A172 (cell line): ENCODE data around the gene CRISP3. TPM values are rescaled to one million over a fixed set of nuclear protein-coding genes. Genes with fewer than 3 reads are reported as not detected.
A peak's percentile ranks its signal among the peaks of the same experiment; 100 is the strongest.
"Not testable (repeated sequence)": the region's sequence is repeated elsewhere in the genome, so short reads cannot be mapped to it uniquely, and the experiment has no call there.

Source experiments
- DNase-seq: peaks from one replicate; pipeline ENCODE4 v3.0.0-alpha.2; 2015; ENCODE audit warnings: low spot score
- total RNA-seq: library from RNA; depleted of rRNA; stranded (reverse); fragments of >200 nt; shearing (Covaris generic); gene quantifications from 2 replicates; pipeline ENCODE4 v1.2.3, GENCODE V29; 2014; rRNA removed

Gene CRISP3
- total RNA-seq, result not detected in 2 replicates

- DNase-seq, result no peak
Measured at GRCh38 chr6:49744259-49744658, at the start of gene CRISP3. TSS of gene CRISP3 (minus strand) at chr6:49744388. CDS start at chr6:49744367, 21 bp downstream.

- DNase-seq, result no peak
Measured at GRCh38 chr6:49790341-49790740, 46.2 kb upstream of the CRISP3 start.

GRCh38 chr6:49787176-49787575, 43.0 kb upstream of the CRISP3 start, which contains the start of gene PGK2:
TSS of gene PGK2 (minus strand) at chr6:49787285. CDS start at chr6:49787187, 98 bp downstream.
- peak; percentile 89 for DNase-seq

GRCh38 chr6:49784272-49784671, 40.1 kb upstream of the CRISP3 start:
- DNase-seq, result no peak

GRCh38 chr6:49782725-49783124, 38.5 kb upstream of the CRISP3 start:
- DNase-seq, result no peak

GRCh38 chr6:49782293-49782692, 38.1 kb upstream of the CRISP3 start:
- no peak for DNase-seq

GRCh38 chr6:49776444-49776843, 32.3 kb upstream of the CRISP3 start:
- no peak for DNase-seq

GRCh38 chr6:49775043-49775442, 30.9 kb upstream of the CRISP3 start:
- no peak for DNase-seq

GRCh38 chr6:49772285-49772684, 28.1 kb upstream of the CRISP3 start:
- peak; percentile 13 for DNase-seq

GRCh38 chr6:49766762-49767161, 22.6 kb upstream of the CRISP3 start:
- no peak for DNase-seq

GRCh38 chr6:49764571-49765236, 20.5 kb upstream of the CRISP3 start:
- DNase-seq, result no peak

- DNase-seq, result no peak
Measured at GRCh38 chr6:49743429-49743828, 759 bp downstream of the CRISP3 start.

GRCh38 chr6:49739423-49739822, 4.8 kb downstream of the CRISP3 start:
- no peak for DNase-seq

GRCh38 chr6:49736017-49736508, 8.1 kb downstream of the CRISP3 start:
- DNase-seq, result no peak

GRCh38 chr6:49733680-49734079, 10.5 kb downstream of the CRISP3 start:
- no peak for DNase-seq

- DNase-seq, result no peak
Measured at GRCh38 chr6:49732781-49733180, 11.4 kb downstream of the CRISP3 start.

- no peak for DNase-seq
Measured at GRCh38 chr6:49730251-49730650, 13.9 kb downstream of the CRISP3 start.

GRCh38 chr6:49723917-49724316, 20.3 kb downstream of the CRISP3 start:
- not testable (repeated sequence) for DNase-seq

- no peak for DNase-seq
Measured at GRCh38 chr6:49721297-49721696, 22.9 kb downstream of the CRISP3 start.

- DNase-seq, result no peak
Measured at GRCh38 chr6:49720372-49720771, 23.8 kb downstream of the CRISP3 start.

- peak; percentile 2 for DNase-seq
Measured at GRCh38 chr6:49713346-49713745, 30.8 kb downstream of the CRISP3 start, which contains the start of gene CRISP2. TSS of gene CRISP2 (minus strand) at chr6:49713543. CDS start at chr6:49709196, 4,347 bp downstream.

GRCh38 chr6:49698478-49698877, 45.7 kb downstream of the CRISP3 start:
- DNase-seq, result no peak

- DNase-seq, result no peak
Measured at GRCh38 chr6:49693512-49693911, 50.7 kb downstream of the CRISP3 start.

- no peak for DNase-seq
Measured at GRCh38 chr6:49692534-49692933, 51.7 kb downstream of the CRISP3 start.
